WTC11 (cell line): ENCODE results near the gene ARMC8. TPM values are rescaled to one million over a fixed set of nuclear protein-coding genes. Genes with fewer than 3 reads are reported as not detected.

Experiments used
- ATAC-seq: fragments of 200-7000 bp; cut with Tn5 transposase; 2 replicates; pipeline ENCODE4 v1.10.0; 2021; ENCODE audit warnings: mild to moderate bottlenecking, moderate library complexity
- CTCF ChIA-PET: fragments of 300-600 bp; sonication (Branson Sonifier 250); formaldehyde crosslinking; loops from one replicate; lab custom pipeline; 2021; ENCODE audit warnings: antibody characterized with exemption; lab: Charles Lee
- POLR2A ChIA-PET: fragments of 350-600 bp; sonication (Branson Sonifier 250); formaldehyde crosslinking; loops from one replicate; lab custom pipeline; 2021; ENCODE audit warnings: antibody characterized with exemption; lab: Charles Lee
- DNase-seq: peaks from one replicate; pipeline ENCODE4 v3.0.0; 2021; ENCODE audit warnings: low spot score
- H3K27ac Mint-ChIP-seq: 2 replicates; pipeline ENCODE4 v1.8.0; 2021; ENCODE audit warnings: mixed read lengths
- H3K27me3 Mint-ChIP-seq: 2 replicates; pipeline ENCODE4 v1.8.0; 2021; ENCODE audit warnings: low read depth, mild to moderate bottlenecking, moderate library complexity, mixed read lengths
- H3K36me3 Mint-ChIP-seq: 2 replicates; pipeline ENCODE4 v1.8.0; 2021; ENCODE audit warnings: mixed read lengths
- H3K4me1 Mint-ChIP-seq: 2 replicates; pipeline ENCODE4 v1.8.0; 2022; ENCODE audit warnings: mixed read lengths
- H3K4me3 Mint-ChIP-seq: 2 replicates; pipeline ENCODE4 v1.8.0; 2021; ENCODE audit warnings: mild to moderate bottlenecking, moderate library complexity, mixed read lengths
- H3K9me3 Mint-ChIP-seq: 2 replicates; pipeline ENCODE4 v1.8.0; 2021; ENCODE audit warnings: mixed read lengths
- ARID4B ChIP-seq: sonication (generic); formaldehyde crosslinking; IDR thresholded peaks from 2 replicates; pipeline ENCODE4 v1.8.0; 2023; ENCODE audit warnings: missing genetic modification reagents, mild to moderate bottlenecking, borderline replicate concordance
- ELF4 ChIP-seq: sonication (generic); formaldehyde crosslinking; IDR thresholded peaks from 2 replicates; pipeline ENCODE4 v1.8.1; 2022; ENCODE audit warnings: low read depth, mild to moderate bottlenecking, moderate library complexity, missing genetic modification reagents
- EMX1 ChIP-seq: fragments of 250-450 bp; sonication (Bioruptor Pico); IDR thresholded peaks from 2 replicates; pipeline ENCODE4 v1.8.0; 2021; ENCODE audit warnings: mild to moderate bottlenecking
- NR1H2 ChIP-seq: sonication (generic); formaldehyde crosslinking; IDR thresholded peaks from 2 replicates; pipeline ENCODE4 v1.9.0; 2021; ENCODE audit warnings: mild to moderate bottlenecking, moderate library complexity, missing genetic modification reagents
- OVOL2 ChIP-seq: fragments of 250-450 bp; sonication (Bioruptor Pico); IDR thresholded peaks from 2 replicates; pipeline ENCODE4 v1.9.0; 2021; ENCODE audit warnings: mild to moderate bottlenecking, borderline replicate concordance
- TEAD4 ChIP-seq: sonication (generic); formaldehyde crosslinking; IDR thresholded peaks from 2 replicates; pipeline ENCODE4 v1.8.0; 2022; ENCODE audit warnings: mild to moderate bottlenecking, missing genetic modification reagents
- TP53 ChIP-seq: sonication (generic); formaldehyde crosslinking; IDR thresholded peaks from 2 replicates; pipeline ENCODE4 v1.8.1; 2023; ENCODE audit warnings: mild to moderate bottlenecking, missing genetic modification reagents
- USF1 ChIP-seq: sonication (generic); formaldehyde crosslinking; IDR thresholded peaks from 2 replicates; pipeline ENCODE4 v1.8.0; 2022; ENCODE audit warnings: mild to moderate bottlenecking, missing genetic modification reagents
- ZBTB21 ChIP-seq: sonication (generic); formaldehyde crosslinking; IDR thresholded peaks from 2 replicates; pipeline ENCODE4 v1.8.1; 2023; ENCODE audit warnings: mild to moderate bottlenecking, missing genetic modification reagents, borderline replicate concordance
- ZNF121 ChIP-seq: sonication (generic); formaldehyde crosslinking; IDR thresholded peaks from 2 replicates; pipeline ENCODE4 v1.8.0; 2023; ENCODE audit warnings: missing genetic modification reagents
- ZNF232 ChIP-seq: sonication (generic); formaldehyde crosslinking; IDR thresholded peaks from 2 replicates; pipeline ENCODE4 v1.8.0; 2022; ENCODE audit warnings: mild to moderate bottlenecking, missing genetic modification reagents
- ZSCAN18 ChIP-seq: fragments of 250-450 bp; sonication (Bioruptor Pico); IDR thresholded peaks from 2 replicates; pipeline ENCODE4 v2.1.2; 2022; ENCODE audit warnings: mild to moderate bottlenecking, moderate library complexity
- total RNA-seq: library from RNA; stranded (reverse); gene quantifications from 3 replicates; pipeline ENCODE4 v1.2.3, GENCODE V29; 2021
- TF ChIP-seq, protein P1 (sequence below): sonication (generic); formaldehyde crosslinking; IDR thresholded peaks from 2 replicates; pipeline ENCODE4 v1.8.1; 2023; ENCODE audit warnings: mild to moderate bottlenecking, missing genetic modification reagents, moderate library complexity
- TF ChIP-seq, protein P2 (sequence below): fragments of 250-450 bp; sonication (Bioruptor Pico); IDR thresholded peaks from 2 replicates; pipeline ENCODE4 v1.9.0; 2021; ENCODE audit warnings: moderate library complexity, mild to moderate bottlenecking, inconsistent platforms, borderline replicate concordance
- TF ChIP-seq, protein P3 (sequence below): sonication (generic); formaldehyde crosslinking; IDR thresholded peaks from 2 replicates; pipeline ENCODE4 v1.8.0; 2022; ENCODE audit warnings: mild to moderate bottlenecking, missing genetic modification reagents

ARMC8 gene
- total RNA-seq, 1 experiment from 2014 or later, result 44.9 TPM

DNA sequence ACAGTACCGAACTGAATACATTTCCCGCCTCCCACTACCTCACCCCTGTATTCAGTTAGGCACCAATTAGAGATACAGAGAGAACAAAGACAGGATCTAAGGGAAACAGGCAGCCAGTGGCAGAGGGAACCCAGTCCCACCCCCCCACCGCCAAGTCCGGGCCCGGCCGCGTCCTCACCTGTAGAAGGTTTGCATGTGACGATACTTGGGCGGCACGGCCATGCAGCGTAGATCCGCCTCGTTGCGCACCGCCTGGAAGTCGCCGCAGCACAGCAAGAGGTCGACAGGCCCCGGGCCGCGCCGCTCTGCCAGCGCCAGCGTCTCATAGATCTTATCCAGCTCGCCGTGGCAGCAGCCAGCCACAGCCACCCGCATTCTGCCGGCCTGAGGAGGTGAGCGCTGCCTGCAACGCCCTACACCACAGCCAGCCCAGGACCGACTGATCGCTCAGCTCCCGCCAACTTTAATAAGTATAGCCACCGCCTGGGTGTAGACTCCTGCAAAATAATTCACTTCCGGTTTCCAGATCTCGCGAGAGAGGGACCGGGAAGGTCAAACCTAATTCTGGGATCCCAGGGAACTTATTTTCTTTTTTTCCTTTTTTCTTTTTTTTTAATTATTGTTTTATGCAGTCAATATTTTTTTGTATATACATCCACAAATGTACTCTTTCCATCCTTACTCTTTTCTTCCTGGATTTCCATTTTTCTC, 12.5 kb upstream of the ARMC8 start, which contains the start of gene DBR1 (continued):
- no peak for TF ChIP-seq TEAD4
- TF ChIP-seq OVOL2 (CRISPR knock-in tag), result no peak
- TF ChIP-seq EMX1, result no peak
- no peak for TF ChIP-seq NR1H2
- TF ChIP-seq, protein P1, sequence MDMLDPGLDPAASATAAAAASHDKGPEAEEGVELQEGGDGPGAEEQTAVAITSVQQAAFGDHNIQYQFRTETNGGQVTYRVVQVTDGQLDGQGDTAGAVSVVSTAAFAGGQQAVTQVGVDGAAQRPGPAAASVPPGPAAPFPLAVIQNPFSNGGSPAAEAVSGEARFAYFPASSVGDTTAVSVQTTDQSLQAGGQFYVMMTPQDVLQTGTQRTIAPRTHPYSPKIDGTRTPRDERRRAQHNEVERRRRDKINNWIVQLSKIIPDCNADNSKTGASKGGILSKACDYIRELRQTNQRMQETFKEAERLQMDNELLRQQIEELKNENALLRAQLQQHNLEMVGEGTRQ (CRISPR knock-in tag), result no peak

GRCh38 chr3:138180375-138181029, 6.6 kb upstream of the ARMC8 start:
- no peaks in the 10 kb centered on the region for H3K9me3 Mint-ChIP-seq
- ATAC-seq, result peak; percentile 60; the same call in 1 of the 2 replicates
- CTCF ChIA-PET, result interaction anchor here (1.2 to 1.4 kb wide), 3 partner anchors 75 to 148 kb away, joined by 3 to 7 read pairs (median 4); no protein-coding TSS in a partner anchor
- H3K27me3 Mint-ChIP-seq, result peaks cover 39% of the 10 kb centered on the region
- TF ChIP-seq, protein P2, sequence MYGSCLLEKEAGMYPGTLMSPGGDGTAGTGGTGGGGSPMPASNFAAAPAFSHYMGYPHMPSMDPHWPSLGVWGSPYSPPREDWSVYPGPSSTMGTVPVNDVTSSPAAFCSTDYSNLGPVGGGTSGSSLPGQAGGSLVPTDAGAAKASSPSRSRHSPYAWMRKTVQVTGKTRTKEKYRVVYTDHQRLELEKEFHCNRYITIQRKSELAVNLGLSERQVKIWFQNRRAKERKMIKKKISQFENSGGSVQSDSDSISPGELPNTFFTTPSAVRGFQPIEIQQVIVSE (CRISPR knock-in tag), result no peak
- TF ChIP-seq TP53 (no peak), ZBTB21 (no peak), ZNF232 (CRISPR knock-in tag) (no peak), ZSCAN18 (CRISPR knock-in tag) (no peak), ELF4 (CRISPR knock-in tag) (no peak), USF1 (CRISPR knock-in tag) (no peak), ARID4B (CRISPR knock-in tag) (no peak), ZNF121 (CRISPR knock-in tag) (no peak)
- TF ChIP-seq, protein P1 (CRISPR knock-in tag), result no peak
- TF ChIP-seq, protein P3, sequence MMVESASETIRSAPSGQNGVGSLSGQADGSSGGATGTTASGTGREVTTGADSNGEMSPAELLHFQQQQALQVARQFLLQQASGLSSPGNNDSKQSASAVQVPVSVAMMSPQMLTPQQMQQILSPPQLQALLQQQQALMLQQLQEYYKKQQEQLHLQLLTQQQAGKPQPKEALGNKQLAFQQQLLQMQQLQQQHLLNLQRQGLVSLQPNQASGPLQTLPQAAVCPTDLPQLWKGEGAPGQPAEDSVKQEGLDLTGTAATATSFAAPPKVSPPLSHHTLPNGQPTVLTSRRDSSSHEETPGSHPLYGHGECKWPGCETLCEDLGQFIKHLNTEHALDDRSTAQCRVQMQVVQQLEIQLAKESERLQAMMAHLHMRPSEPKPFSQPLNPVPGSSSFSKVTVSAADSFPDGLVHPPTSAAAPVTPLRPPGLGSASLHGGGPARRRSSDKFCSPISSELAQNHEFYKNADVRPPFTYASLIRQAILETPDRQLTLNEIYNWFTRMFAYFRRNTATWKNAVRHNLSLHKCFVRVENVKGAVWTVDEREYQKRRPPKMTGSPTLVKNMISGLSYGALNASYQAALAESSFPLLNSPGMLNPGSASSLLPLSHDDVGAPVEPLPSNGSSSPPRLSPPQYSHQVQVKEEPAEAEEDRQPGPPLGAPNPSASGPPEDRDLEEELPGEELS (CRISPR knock-in tag), result no peak
- no peak for DNase-seq
- no peaks in the 10 kb centered on the region for H3K4me1 Mint-ChIP-seq
- H3K4me3 Mint-ChIP-seq, result no peak overlapping the region
- no peak overlapping the region for H3K27ac Mint-ChIP-seq
- no peaks in the 10 kb centered on the region for H3K36me3 Mint-ChIP-seq
- POLR2A ChIA-PET, result no interaction called here
